Measurements from ENCODE around the gene INHBC.
A peak's percentile ranks its signal among the peaks of the same experiment; 100 is the strongest.

DNA sequence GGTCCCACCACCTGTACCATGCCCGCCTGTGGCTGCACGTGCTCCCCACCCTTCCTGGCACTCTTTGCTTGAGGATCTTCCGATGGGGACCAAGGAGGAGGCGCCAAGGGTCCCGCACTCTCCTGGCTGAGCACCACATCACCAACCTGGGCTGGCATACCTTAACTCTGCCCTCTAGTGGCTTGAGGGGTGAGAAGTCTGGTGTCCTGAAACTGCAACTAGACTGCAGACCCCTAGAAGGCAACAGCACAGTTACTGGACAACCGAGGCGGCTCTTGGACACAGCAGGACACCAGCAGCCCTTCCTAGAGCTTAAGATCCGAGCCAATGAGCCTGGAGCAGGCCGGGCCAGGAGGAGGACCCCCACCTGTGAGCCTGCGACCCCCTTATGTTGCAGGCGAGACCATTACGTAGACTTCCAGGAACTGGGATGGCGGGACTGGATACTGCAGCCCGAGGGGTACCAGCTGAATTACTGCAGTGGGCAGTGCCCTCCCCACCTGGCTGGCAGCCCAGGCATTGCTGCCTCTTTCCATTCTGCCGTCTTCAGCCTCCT lies 21.6 kb downstream of the INHBC start:
- no peak for TF ChIP-seq POLR2A (IDR thresholded peaks at IDR 0.05)
- peak; percentile 20 to 40 (median 39) for TF ChIP-seq CTCF (IDR thresholded peaks at IDR 0.05)

Data from breast epithelium (tissue), 3 donors.